GM21526 (cell line): ENCODE data around the gene GRM7.

ENCODE experiments used
- ATAC-seq: cut with Tn5 transposase; IDR thresholded peaks from one replicate; pipeline ENCODE4 v1.9.1; 2021; ENCODE audit warnings: moderate library complexity; ENCODE audit not compliant: unreplicated experiment, low FRiP score

Gene GRM7

GRCh38 chr3:7546253-7546652, 685.3 kb downstream of the GRM7 start:
- no peak for ATAC-seq

- ATAC-seq, result no peak
These were observed 686.9 kb downstream of the GRM7 start for GRCh38 chr3:7547826-7548225.

- ATAC-seq, result no peak
These were observed 702.0 kb downstream of the GRM7 start for GRCh38 chr3:7562892-7563291.

- no peak for ATAC-seq
These were observed 704.7 kb downstream of the GRM7 start for GRCh38 chr3:7565574-7565973.

GRCh38 chr3:7567160-7567559, 706.2 kb downstream of the GRM7 start:
- no peak for ATAC-seq

- ATAC-seq, result no peak
These were observed 707.7 kb downstream of the GRM7 start for GRCh38 chr3:7568526-7569184.

GRCh38 chr3:7573330-7573729, 712.4 kb downstream of the GRM7 start:
- ATAC-seq, result no peak

GRCh38 chr3:7574435-7574834, 713.5 kb downstream of the GRM7 start:
- ATAC-seq, result no peak

GRCh38 chr3:7576071-7576470, 715.2 kb downstream of the GRM7 start:
- ATAC-seq, result no peak

- no peak for ATAC-seq
These were observed 715.6 kb downstream of the GRM7 start for GRCh38 chr3:7576506-7576905.

GRCh38 chr3:7577513-7577912, 716.6 kb downstream of the GRM7 start:
- ATAC-seq, result no peak

GRCh38 chr3:7581831-7582230, 720.9 kb downstream of the GRM7 start:
- no peak for ATAC-seq

- ATAC-seq, result no peak
These were observed 724.1 kb downstream of the GRM7 start for GRCh38 chr3:7585052-7585451.

GRCh38 chr3:7588236-7588635, 727.3 kb downstream of the GRM7 start:
- no peak for ATAC-seq

- ATAC-seq, result no peak
These were observed 728.6 kb downstream of the GRM7 start for GRCh38 chr3:7589526-7589925.

GRCh38 chr3:7602297-7602696, 741.4 kb downstream of the GRM7 start:
- ATAC-seq, result no peak

- ATAC-seq, result no peak
These were observed 746.2 kb downstream of the GRM7 start for GRCh38 chr3:7607083-7607482.

- no peak for ATAC-seq
These were observed 746.8 kb downstream of the GRM7 start for GRCh38 chr3:7607676-7608075.

- no peak for ATAC-seq
These were observed 749.7 kb downstream of the GRM7 start for GRCh38 chr3:7610634-7611033.

GRCh38 chr3:7615043-7615442, 754.1 kb downstream of the GRM7 start:
- no peak for ATAC-seq

GRCh38 chr3:7618606-7619005, 757.7 kb downstream of the GRM7 start:
- ATAC-seq, result no peak

- no peak for ATAC-seq
These were observed 759.5 kb downstream of the GRM7 start for GRCh38 chr3:7620401-7620800.

GRCh38 chr3:7621046-7621630, 760.2 kb downstream of the GRM7 start:
- no peak for ATAC-seq
